Ureter (tissue), 1 donor: ENCODE measurements around the gene USP51. TPM values are rescaled to one million over a fixed set of nuclear protein-coding genes. Genes with fewer than 3 reads are reported as not detected.
"Not testable (repeated sequence)": the region's sequence is repeated elsewhere in the genome, so short reads cannot be mapped to it uniquely, and the experiment has no call there.

Experiments
- DNase-seq: peaks from one replicate; pipeline ENCODE4 v3.0.0-alpha.2; 2020; ENCODE audit warnings: low spot score
- total RNA-seq: library from RNA; stranded (reverse); gene quantifications from one replicate; pipeline ENCODE4 v1.2.4, GENCODE V29; 2023
- donor health status: DM: yes; HTN: yes; CAD: no.

Gene USP51
- 3.5 TPM for total RNA-seq

DNA sequence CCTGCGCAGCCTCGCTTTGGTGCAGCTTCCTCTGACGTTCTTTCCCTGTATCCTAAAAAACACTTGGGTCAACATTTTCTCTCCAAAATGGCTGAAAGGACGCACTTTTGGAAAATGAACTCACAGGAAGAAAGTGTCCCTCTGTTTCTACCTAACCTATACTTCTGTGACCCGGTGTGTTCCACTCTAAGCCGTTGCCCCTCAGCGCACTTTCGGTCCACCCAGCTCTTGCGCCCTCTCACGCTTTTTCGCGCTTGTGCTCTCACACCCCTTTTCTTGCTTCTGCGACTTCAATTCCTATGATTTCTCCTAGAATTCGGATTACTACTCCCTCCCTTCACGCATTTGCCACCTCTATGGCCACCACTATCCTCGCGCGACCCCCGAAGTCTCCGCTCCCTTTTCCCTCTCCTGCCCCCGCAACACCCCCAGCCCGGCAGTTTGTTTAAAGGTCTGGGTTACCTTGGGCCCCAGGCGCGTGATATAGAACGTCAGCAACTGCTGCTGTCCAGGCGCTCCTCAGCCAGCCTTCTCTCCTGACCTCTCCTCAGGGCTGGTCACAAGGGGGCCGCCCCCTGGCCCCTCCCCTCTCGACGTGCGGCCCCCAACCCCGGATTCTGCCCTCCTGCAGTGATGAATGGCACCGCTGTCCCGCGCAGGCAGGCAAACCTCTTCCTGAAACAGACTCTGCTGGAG is at the start of gene USP51:
Gene USP51, minus strand, starts transcription at position 535 of the 696 bp plus-strand sequence. CDS start 909 bp downstream, outside the sequence.
- peak; percentile 61 for DNase-seq

DNA sequence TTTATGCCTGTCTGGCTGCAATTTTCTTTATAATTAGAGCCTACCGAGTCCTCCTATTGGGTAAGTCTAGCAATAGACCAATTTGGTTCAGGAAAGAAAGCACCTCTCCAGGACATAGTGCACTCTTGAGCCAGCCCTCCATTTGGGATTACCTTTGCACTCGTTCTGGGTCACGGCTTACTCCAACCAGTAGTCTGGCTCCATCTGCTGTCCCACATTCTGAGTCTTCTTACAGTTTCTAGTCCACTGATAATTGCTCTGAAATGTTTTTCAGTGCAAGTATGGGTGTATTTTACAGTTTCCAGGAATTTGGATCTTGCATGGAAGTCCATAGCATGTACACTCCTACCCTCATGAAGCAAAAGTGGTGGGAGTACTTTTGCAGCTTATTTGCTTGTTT is 34.8 kb upstream of the USP51 start:
- DNase-seq: no peak

DNA sequence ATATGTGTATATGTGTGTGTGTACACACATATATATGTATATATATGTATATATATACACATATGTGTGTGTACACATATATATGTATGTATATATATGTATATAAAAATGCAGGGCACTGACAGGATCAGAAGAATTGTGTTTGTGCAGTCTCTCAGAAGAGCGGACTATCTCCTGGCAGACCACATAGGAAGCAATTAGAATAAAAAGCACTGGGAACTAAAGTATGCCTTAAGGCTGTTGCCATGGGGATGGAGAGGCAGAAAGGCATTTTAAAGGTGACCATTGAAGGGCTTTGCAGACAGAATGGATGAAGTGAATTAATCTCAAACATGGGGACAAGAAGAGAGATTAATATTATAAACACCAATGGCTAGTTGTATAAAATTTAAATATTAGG is 33.7 kb upstream of the USP51 start:
- no peak for DNase-seq

DNA sequence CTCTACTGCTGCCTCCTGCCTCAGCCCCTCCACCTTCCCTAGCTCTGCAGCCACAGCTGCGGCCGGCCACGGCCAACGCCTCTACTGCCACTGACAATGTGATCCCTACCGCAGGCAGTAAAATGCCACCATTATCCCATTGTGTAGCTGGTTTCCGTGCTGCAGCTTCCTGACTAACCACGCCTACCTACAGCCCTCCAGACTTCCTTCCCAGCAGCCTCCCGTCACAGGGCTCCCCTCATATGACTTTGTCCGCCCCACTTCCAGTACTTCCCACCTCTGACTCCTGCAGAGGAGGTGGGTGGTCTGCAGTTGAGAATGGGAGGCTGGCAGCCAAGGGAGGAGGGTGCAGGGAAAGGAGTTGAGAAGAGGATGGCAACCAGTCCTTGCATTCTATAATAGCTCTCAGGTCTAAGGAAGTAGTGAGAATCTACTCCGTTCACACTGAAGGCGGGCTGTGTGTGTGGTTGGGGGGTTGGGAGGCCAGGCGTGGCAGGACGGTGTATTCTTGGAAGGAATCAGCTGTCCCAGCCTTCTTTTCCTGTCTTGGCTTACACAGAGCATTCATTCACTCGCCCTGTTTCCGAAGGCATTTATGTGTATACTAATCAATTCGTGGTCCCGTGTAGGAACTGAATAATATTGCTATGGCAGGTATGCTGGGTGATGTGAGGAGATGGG is 33.1 kb upstream of the USP51 start:
- DNase-seq: no peak

- no peak for DNase-seq
Measured at GRCh38 chrX:55521687-55522086, 32.0 kb upstream of the USP51 start.

- not testable (repeated sequence) for DNase-seq
Measured at GRCh38 chrX:55516794-55517481, 27.3 kb upstream of the USP51 start.

DNA sequence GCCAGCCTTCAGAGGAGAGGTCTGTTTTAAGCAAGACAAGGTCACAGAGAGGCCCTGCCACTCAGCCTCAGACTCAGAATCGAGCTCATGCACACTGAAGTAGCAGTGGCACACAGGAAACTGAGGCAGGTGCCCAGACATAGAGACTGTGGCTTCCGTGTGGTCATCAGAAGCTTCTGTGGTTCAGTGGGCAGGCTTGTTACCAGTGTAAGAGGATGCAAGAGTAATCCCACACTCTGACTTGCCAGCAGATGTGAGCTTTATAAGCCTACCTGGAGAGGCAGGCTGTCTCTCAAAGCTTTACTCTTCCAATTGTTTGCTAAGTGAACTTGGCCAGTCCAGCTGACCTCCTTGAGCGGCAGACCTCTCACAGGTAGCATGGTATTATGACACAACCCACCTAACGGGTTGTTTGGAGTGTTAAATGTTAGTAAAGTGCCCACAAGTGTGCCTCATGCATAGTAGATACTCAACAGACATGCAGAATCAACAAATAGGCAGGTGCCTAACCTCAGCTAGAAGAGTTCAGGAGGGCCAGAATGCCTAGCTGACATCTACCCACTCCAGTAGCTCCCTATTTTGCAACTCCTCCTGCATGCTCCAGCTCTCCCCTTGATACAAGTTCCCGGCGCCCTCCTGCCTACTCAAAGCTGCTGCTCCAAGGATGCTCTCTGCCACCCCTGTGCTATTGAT is 23.5 kb upstream of the USP51 start:
- not testable (repeated sequence) for DNase-seq

- DNase-seq: not testable (repeated sequence)
Measured at GRCh38 chrX:55508410-55509152, 18.9 kb upstream of the USP51 start.

- DNase-seq: not testable (repeated sequence)
Measured at GRCh38 chrX:55507699-55508098, 18.1 kb upstream of the USP51 start.

- not testable (repeated sequence) for DNase-seq
Measured at GRCh38 chrX:55507010-55507409, 17.4 kb upstream of the USP51 start.

DNA sequence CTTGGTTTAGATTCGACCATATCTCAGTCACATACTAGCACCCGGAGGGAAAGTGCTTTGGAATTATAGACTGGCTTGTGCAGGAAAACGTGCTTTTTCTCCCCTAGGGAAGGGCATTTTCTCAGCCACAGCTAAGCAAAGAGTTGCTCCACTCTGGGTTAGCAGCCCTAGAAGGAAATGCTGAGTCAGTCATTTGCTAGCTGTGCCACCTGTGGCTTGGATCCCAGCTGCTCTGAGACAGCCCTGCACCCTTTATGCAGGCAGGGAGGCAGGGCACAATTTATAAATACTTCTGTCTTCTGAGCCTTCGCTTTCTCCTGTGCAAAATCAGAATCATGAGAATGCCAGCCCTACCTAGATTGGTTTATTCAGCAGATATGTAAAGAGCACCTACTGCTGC is 1.3 kb upstream of the USP51 start:
- DNase-seq: no peak

- no peak for DNase-seq
Measured at GRCh38 chrX:55490121-55490520, 473 bp upstream of the USP51 start.

GRCh38 chrX:55488593-55489313 is 895 bp downstream of the USP51 start:
- DNase-seq: peak; percentile 69

DNA sequence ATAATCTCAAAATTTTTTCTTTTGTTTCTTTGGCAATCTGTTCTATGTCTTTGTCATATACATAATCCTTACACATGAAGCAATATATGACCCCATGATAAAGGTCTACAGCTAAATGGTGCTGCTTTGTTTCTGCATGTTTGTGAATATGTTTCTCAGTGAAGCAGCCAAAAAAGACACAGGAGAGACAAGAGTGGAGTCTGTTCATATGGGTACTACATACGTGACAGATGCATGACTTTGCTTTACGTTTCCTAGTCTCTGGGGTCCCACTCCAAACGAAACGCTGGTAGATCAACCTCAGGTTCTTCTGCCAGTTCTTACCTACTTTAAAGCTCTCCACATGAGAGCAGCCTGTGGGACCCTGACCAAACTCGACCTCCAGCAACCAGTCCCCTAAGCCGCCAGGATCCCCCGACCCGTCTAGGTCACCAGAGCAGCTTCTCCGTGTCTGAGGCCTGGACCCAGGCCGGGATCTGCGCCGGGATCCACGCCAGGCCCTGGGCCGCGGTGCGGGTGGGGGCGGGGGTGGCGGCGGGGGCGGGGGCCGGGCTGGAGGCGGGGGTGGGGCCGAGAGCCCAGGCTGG is 1.5 kb downstream of the USP51 start:
- peak; percentile 53 for DNase-seq

DNA sequence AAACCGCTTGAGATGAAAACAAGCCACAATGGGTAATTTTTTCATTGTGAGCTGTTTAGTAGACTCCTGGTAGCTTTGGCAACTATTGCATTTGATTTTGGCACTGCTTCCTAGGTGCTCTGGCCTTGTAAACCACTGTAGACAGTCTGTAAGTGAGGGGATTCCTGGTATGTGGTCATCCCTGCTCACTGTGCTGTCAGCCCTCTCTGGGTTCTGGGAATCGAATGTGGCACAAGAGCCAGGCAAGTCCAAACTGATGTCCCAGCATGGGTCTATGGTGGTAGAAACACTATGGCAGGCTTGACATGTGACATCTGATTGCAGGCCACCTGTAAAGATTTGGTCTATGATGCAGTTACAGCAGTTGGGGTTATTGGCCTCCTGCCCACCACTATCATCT is 2.5 kb downstream of the USP51 start:
- no peak for DNase-seq

- no peak for DNase-seq
Measured at GRCh38 chrX:55486736-55487135, 2.9 kb downstream of the USP51 start.

DNA sequence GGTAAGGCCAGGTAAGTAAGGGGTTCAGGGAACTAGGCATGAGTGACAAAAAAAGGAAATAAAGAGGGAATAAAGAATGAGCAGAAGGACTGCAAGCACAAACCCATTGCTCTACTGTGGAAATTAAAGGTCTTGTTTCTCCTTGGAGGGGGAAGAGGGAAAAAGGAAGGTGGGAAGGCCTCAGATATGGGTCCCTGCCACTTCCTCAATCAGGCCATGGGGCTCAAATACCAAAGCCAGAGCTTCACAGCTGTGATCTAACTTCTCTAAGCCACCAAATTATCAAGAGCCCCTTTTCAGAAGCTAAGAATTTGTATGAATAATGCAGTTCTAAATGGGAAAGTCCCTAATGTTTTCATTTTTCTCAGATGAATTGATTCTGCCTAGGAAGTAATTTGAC is 4.7 kb downstream of the USP51 start:
- DNase-seq: no peak

DNA sequence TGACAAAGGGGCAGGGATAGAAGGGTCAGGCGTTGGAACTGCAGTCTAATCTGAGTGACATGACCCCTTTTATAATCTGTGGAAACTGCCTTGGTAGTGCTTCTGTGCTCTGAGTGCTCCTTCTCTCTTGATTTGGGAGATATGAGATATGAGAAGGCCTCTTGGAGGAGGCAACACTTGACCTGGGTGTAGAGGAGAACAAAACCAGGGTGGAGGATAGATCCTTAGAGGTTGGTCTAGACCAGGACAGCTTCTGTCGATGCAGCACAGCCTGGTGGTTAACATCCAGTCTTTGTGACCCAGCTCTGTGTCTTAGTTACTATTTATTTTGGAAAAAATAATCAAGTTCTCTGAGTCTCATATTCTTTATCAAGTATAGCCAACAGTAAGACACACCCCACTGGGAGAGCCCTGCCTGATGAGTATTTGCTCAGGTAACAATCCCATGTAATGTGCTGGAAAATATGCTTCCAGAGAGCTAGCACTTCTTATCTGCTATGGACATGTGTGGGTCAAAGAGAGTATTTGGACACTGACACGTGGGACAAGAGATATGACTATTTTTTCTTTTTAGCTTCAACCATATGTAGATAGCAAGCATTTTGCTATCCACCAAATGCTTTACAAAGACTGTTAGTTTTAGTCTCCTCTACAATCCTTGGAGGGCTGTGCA is 9.1 kb downstream of the USP51 start:
- no peak for DNase-seq

- not testable (repeated sequence) for DNase-seq
Measured at GRCh38 chrX:55479956-55480355, 9.7 kb downstream of the USP51 start.

GRCh38 chrX:55465791-55466190 is 23.9 kb downstream of the USP51 start:
- not testable (repeated sequence) for DNase-seq
